Transverse colon (tissue), 4 donors: ENCODE results near the gene TMEM44. TPM values are rescaled to one million over a fixed set of nuclear protein-coding genes. Genes with fewer than 3 reads are reported as not detected.

Experiments
- DNase-seq: peaks from one replicate; pipeline ENCODE4 v3.0.0-alpha.2; 2019
- H3K27ac ChIP-seq, 4 donors: fragments of 200-600 bp; sonication (generic); 2 replicates each; pipeline ENCODE4 v1.5.1; 2016 to 2018; ENCODE audit warnings: inconsistent platforms in 4 of 4
- H3K27me3 ChIP-seq: fragments of 200-600 bp; sonication (generic); 2 replicates; pipeline ENCODE4 v1.5.1; 2017; ENCODE audit warnings: inconsistent platforms
- H3K36me3 ChIP-seq, 4 donors: fragments of 200-600 bp; sonication (generic); 2 replicates each; pipeline ENCODE4 v1.5.1; 2017 to 2019; ENCODE audit warnings: inconsistent platforms in 4 of 4
- H3K4me1 ChIP-seq, 4 donors: fragments of 200-600 bp; sonication (generic); 2 replicates each; pipeline ENCODE4 v1.5.1; 2017 to 2020; ENCODE audit warnings: inconsistent platforms in 4 of 4
- H3K4me3 ChIP-seq, 4 donors: fragments of 200-600 bp; sonication (generic); 1 replicate in 1 of 4; 2 replicates in 3 of 4; pipeline versions ENCODE4 v1.5.1 to v1.6.1; 2017 to 2019; ENCODE audit warnings: inconsistent platforms in 4 of 4
- H3K9me3 ChIP-seq, 2 donors: fragments of 200-600 bp; sonication (generic); 2 replicates each; pipeline ENCODE4 v1.5.1; 2017 to 2019; ENCODE audit warnings: inconsistent platforms in 2 of 2
- CTCF ChIP-seq, 5 experiments: fragments of 200-600 bp in 3 of 5; fragments of 450-650 bp in 2 of 5; sonication (generic) in 3 of 5; IDR thresholded peaks; 1 replicate in 2 of 5; 2 replicates in 3 of 5; pipeline ENCODE4 v1.5.1; 2016 to 2017; ENCODE audit warnings: antibody characterized with exemption in 5 of 5, inconsistent platforms in 3 of 5, mild to moderate bottlenecking in 2 of 5, moderate library complexity in 1 of 5
- EP300 ChIP-seq: sonication (generic); formaldehyde crosslinking; IDR thresholded peaks from one replicate; pipeline ENCODE4 v1.6.1; 2017; ENCODE audit warnings: antibody characterized with exemption, low read depth
- POLR2A ChIP-seq: fragments of 450-650 bp; IDR thresholded peaks from one replicate; pipeline ENCODE4 v1.6.1; 2016; ENCODE audit warnings: antibody characterized with exemption, mild to moderate bottlenecking, moderate library complexity
- POLR2AphosphoS5 ChIP-seq, 3 donors: sonication (generic); formaldehyde crosslinking; IDR thresholded peaks; one replicate each; pipeline ENCODE4 v1.6.1; 2016; ENCODE audit warnings: antibody characterized with exemption in 3 of 3
- WGBS, 2 donors: methylation state at CpG; one replicate each; pipeline ENCODE4 v1.1.5; 2018; ENCODE audit warnings: low coverage in 1 of 2; 5-methylcytosine and 5-hydroxymethylcytosine counted together
- in situ Hi-C, 4 donors: fragments of 200-750 bp; cut with MboI; loops; one replicate each; pipeline versions ENCODE4 v1.15.0 to v1.15.1; 2017; ENCODE audit warnings: low sequenced_read_pairs in 3 of 4, low pct_ligation_motif_present in 1 of 4, low pct_unique_long_range_greater_than_20kb in 1 of 4
- intact Hi-C: fragments of 100-400 bp; cut with DNase I; formaldehyde crosslinking; loops from one replicate; pipeline ENCODE4 v1.15.1; 2023; ENCODE audit warnings: low total_unique reads
- total RNA-seq, 4 donors: library from RNA; depleted of rRNA; stranded (reverse); fragments of >200 nt; gene quantifications; one replicate each; pipeline ENCODE4 v1.1.0, GENCODE V29; 2016

The TMEM44 gene
- total RNA-seq, 4 donors from 2014 or later, result 52.0 to 101 (median 58.8) TPM

- H3K4me1 ChIP-seq, result peaks cover 0 to 17% (median 12%) of the 10 kb centered on the region in 4 donors
- intact Hi-C loops (loop anchor here (5.0 to 10.0 kb wide), 2 partner anchors 591 to 864 kb away; partner anchors contain the start of genes PPP1R2 and XXYLT1), in situ Hi-C loops (loop anchor here (10.0 to 25.0 kb wide), 5 partner anchors 281 to 856 kb away; partner anchors contain the start of gene PPP1R2 (in 2 of the 4))
- 75 to 82% methylated on average over 6 to 11 of the region's 11 CpGs for WGBS, 2 donors
- no peaks in the 10 kb centered on the region for H3K36me3 ChIP-seq
- no peaks in the 10 kb centered on the region for H3K27me3 ChIP-seq
- no peak for DNase-seq
- no peak overlapping the region for H3K4me3 ChIP-seq
- no peak overlapping the region for H3K27ac ChIP-seq
- no peaks in the 10 kb centered on the region for H3K9me3 ChIP-seq
- TF ChIP-seq POLR2AphosphoS5 (IDR thresholded peaks at IDR 0.05) (no peak), EP300 (no peak), CTCF (IDR thresholded peaks at IDR 0.05) (no peak), POLR2A (no peak)
Measured at GRCh38 chr3:194680888-194681615, 47.8 kb upstream of the TMEM44 start.

GRCh38 chr3:194676471-194676870, 43.3 kb upstream of the TMEM44 start:
- no peaks in the 10 kb centered on the region for H3K36me3 ChIP-seq
- H3K9me3 ChIP-seq, result no peaks in the 10 kb centered on the region
- 73 to 80% methylated on average over 1 of the region's 1 CpG for WGBS, 2 donors
- H3K4me1 ChIP-seq, result peaks cover 0 to 6% (median 2%) of the 10 kb centered on the region in 4 donors
- H3K4me3 ChIP-seq, result no peak overlapping the region
- DNase-seq, result no peak
- no peak overlapping the region for H3K27ac ChIP-seq
- in situ Hi-C loops (loop anchor here (10.0 to 25.0 kb wide), 6 partner anchors 286 to 861 kb away; partner anchors contain the start of gene PPP1R2 (in 2 of the 4)), intact Hi-C loops (no loop called here)
- peaks cover 3% of the 10 kb centered on the region for H3K27me3 ChIP-seq
- TF ChIP-seq CTCF (IDR thresholded peaks at IDR 0.05) (no peak), POLR2AphosphoS5 (IDR thresholded peaks at IDR 0.05) (no peak)

GRCh38 chr3:194675680-194676079, 42.5 kb upstream of the TMEM44 start:
- intact Hi-C loops (no loop called here), in situ Hi-C loops (loop anchor here (10.0 to 25.0 kb wide), 6 partner anchors 287 to 862 kb away; partner anchors contain the start of gene PPP1R2 (in 2 of the 4))
- Histone ChIP-seq H3K27ac (no peak overlapping the region), H3K9me3 (no peaks in the 10 kb centered on the region), H3K4me3 (no peak overlapping the region), H3K36me3 (no peaks in the 10 kb centered on the region), H3K4me1 (peaks cover 7 to 13% (median 9%) of the 10 kb centered on the region in 4 donors), H3K27me3 (peaks cover 3% of the 10 kb centered on the region)
- WGBS, 2 donors, result 25 to 44% methylated on average over 4 of the region's 4 CpGs
- TF ChIP-seq POLR2AphosphoS5 (IDR thresholded peaks at IDR 0.05) (no peak), POLR2A (no peak), EP300 (no peak), CTCF (IDR thresholded peaks at IDR 0.05) (no peak)
- no peak for DNase-seq

GRCh38 chr3:194675081-194675640, 41.9 kb upstream of the TMEM44 start:
- peaks cover 12 to 18% (median 14%) of the 10 kb centered on the region in 4 donors for H3K4me1 ChIP-seq
- intact Hi-C loops, result no loop called here
- no peak overlapping the region for H3K27ac ChIP-seq
- DNase-seq, result no peak
- H3K4me3 ChIP-seq, result no peak overlapping the region
- H3K9me3 ChIP-seq, result no peaks in the 10 kb centered on the region
- in situ Hi-C loops, result loop anchor here (10.0 to 25.0 kb wide), 6 partner anchors 287 to 862 kb away; partner anchors contain the start of gene PPP1R2 (in 2 of the 4)
- peaks cover 3% of the 10 kb centered on the region for H3K27me3 ChIP-seq
- H3K36me3 ChIP-seq, result no peaks in the 10 kb centered on the region
- TF ChIP-seq POLR2AphosphoS5 (IDR thresholded peaks at IDR 0.05), result no peak
- no peak for TF ChIP-seq POLR2A
- no peak for TF ChIP-seq EP300
- no peak for TF ChIP-seq CTCF (IDR thresholded peaks at IDR 0.05)
- 59 to 71% methylated on average over 6 to 12 of the region's 12 CpGs for WGBS, 2 donors
